Measurements from ENCODE around the gene USE1.

USE1 gene

GRCh38 chr19:17259118-17259780 lies 44.1 kb downstream of the USE1 start:
- DNase-seq = no peak

DNA sequence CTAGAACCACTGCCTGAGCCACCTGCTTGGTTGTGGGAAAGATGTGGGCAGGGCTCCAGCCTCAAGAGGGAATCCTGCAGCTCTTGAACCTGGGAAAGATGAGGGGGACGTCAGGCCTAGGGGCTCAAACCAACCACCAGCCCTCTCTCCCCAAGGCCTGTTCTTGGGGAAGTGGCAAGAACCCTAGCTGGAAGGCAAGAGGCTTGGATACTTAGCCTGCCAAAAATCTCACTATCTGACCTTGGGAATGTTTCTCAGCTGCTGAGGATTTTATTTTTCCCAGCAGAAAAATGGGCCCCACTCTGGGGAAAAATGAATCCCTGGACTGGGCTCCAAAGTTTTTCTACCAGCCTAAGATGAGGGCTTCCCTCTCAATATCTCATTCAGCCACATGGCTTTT lies 44.8 kb downstream of the USE1 start:
- no peak for DNase-seq

DNA sequence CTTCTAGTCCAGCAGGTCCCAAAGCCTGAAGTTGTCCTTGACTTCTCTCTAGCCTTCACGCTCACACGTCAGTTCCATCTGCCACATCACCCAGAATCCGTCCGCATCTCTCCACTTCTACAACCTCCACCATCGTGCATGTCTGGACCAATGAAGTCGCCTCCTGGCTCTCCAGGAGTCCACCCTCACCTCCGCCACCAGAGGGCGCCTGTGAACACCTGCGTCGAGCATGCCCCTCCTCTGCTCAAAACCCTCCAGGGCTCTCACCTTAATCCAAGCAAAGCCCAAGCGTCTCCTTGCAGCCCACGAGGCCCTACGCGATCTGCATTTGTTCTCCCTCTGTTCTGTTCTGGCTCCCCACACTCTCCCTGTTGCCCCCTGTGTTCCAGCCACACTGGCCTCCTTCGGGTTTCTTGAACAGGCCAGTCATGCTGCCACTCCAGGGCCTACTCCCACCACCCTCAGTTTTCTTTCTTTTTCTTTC lies 45.7 kb downstream of the USE1 start:
- peak; percentile 88 for DNase-seq

- DNase-seq = no peak
Measured at GRCh38 chr19:17262557-17262956, 47.4 kb downstream of the USE1 start.

- no peak for DNase-seq
Measured at GRCh38 chr19:17263712-17264640, 48.8 kb downstream of the USE1 start.

- no peak for DNase-seq
Measured at GRCh38 chr19:17264641-17264979, 49.5 kb downstream of the USE1 start, which contains the start of gene USHBP1. Gene USHBP1, minus strand, starts transcription at chr19:17264745. Its CDS starts 446 bp downstream, at chr19:17264299.

DNA sequence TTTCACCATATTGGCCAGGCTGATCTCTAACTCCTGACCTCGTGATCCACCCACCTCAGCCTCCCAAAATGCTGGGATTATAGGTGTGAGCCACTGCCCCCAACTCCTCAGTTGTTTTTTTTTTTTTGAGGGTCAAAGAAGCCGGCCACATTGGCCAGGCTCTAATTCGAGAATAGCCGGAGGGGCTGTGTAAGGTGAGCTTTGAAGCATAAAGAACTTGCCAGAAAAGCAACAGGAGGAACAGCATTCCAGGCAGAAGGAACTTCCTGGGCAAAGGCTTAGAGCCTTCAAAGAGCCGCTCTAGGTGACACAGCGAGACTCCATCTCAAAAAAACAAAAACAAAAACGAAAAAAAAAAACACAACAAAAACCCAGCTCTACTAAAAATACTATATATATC lies 50.9 kb downstream of the USE1 start:
- DNase-seq = no peak

- no peak for DNase-seq
Measured at GRCh38 chr19:17266589-17266974, 51.4 kb downstream of the USE1 start.

DNA sequence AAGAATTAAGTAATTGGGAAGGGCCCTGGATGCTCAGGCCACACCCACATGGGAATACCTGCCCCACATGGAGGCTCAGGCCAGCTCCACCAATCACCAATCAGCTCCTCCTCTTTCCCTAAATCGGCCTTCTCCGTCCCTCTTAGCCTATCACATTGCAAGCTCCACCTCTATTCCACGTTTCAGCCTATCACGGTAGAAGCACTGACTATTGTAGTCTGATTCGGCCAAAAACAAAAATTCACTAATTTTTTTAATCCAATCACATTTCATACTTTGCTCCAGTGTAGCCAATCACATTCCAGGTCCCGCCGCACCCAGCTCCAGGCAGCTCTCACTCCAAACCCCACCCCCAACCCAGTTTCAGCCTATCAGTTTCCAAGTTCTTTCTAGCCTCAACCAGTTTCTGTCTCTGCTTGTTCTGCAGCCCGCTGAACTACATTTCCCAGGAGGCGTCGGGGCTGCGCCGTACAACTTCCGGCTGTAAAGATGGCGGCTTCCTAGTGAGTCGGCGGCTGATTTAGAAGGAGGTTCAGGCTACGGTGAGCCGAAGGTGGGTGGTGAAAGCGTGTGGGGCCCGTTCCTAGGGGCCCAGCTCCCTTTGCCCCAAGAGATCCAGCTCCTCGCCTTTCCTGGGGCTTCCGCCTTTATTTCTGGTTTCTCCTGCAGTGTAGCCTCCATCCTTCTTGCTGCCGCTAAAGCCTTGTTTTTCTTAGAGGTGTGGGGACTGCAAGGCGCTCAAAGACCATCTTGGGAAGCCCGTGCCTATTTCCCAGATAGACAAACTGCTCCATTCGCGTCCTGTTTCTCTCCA lies 52.0 kb downstream of the USE1 start, which contains the start of gene BABAM1:
Gene BABAM1 (plus strand): TSS at position 469 of the 814 bp plus-strand sequence. CDS start 1,364 bp downstream, outside the sequence.
- DNase-seq = peak; percentile 85

- no peak for DNase-seq
Measured at GRCh38 chr19:17268754-17269153, 53.6 kb downstream of the USE1 start.
